ENCODE data around the gene IFT80.

The IFT80 gene

DNA sequence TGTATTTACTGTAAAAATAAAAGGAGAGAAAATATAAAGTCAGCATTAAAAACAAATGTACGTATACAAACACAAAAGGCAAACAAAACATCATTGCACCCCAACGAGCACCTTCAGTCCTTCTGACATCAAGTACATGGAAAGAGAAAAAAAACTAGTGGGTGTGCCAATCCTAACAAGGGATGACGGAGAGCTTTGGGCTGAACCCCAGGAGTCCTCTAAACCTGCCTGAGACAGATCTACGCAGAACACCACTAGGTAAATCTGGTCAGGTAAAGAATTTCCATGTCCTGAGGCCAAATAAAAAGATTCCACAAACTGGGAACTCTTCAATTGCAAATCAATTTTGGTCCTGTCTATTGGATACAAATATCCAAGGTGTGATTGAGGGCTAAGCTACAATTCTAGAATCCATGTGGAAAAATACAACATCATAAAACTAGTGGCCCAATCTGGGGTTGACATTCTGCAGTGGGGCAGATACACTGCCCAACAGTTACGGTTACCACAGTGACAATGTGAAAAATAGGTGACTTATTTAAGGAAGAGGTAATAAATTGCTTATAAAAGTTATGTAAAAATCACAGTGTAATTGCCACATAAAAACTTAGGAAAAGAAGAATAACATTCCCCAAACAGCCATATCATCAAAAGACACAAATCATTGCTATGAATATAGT is 14.2 kb downstream of the IFT80 start:
- H3K4me1 ChIP-seq (ENCODE audit: control insufficient read depth in 2 of 2, insufficient read depth in 2 of 2, low read length in 2 of 2), result no peaks in the 10 kb centered on the region
- H3K9me3 ChIP-seq (ENCODE audit: control insufficient read depth in 2 of 2, low read length in 2 of 2), result no peaks in the 10 kb centered on the region
- no peaks in the 10 kb centered on the region for H3K27me3 ChIP-seq (ENCODE audit: control insufficient read depth in 2 of 2, insufficient read depth in 2 of 2, low read length in 2 of 2)
- H3K36me3 ChIP-seq (ENCODE audit: control insufficient read depth in 2 of 2, insufficient read depth in 2 of 2, low read length in 2 of 2), result peaks cover 0 to 2% of the 10 kb centered on the region in 2 donors
- H3K27ac ChIP-seq (ENCODE audit: low read depth in 2 of 2, low read length in 2 of 2), result no peak overlapping the region
- no peak overlapping the region for H3K4me3 ChIP-seq (ENCODE audit: low read length in 2 of 2)
- no peak overlapping the region for H3K9ac ChIP-seq (ENCODE audit: low read depth in 1 of 2, low read length in 2 of 2)

DNA sequence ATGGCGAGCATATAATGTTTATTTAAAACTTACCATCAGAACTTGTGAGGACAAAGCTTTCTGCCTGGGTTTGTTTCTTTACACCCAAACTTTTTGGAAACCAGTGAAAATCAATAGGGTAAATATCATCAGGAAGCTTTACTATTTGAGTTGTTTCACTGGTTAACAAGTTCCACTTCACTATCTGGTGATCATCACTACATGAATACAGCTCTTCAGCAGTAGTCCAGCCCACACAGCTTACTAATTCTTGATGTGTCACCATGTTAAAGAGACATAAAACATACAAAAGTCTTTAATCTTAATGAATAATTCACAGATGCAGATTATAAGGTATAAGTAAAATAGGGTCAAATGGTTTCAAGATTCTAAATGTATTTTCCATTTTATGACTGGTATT is 17.6 kb downstream of the IFT80 start:
- Histone ChIP-seq H3K36me3 (ENCODE audit: control insufficient read depth in 2 of 2, insufficient read depth in 2 of 2, low read length in 2 of 2) (peaks cover 0 to 6% of the 10 kb centered on the region in 2 donors), H3K4me3 (ENCODE audit: low read length in 2 of 2) (no peak overlapping the region), H3K4me1 (ENCODE audit: control insufficient read depth in 2 of 2, insufficient read depth in 2 of 2, low read length in 2 of 2) (no peaks in the 10 kb centered on the region), H3K9me3 (ENCODE audit: control insufficient read depth in 2 of 2, low read length in 2 of 2) (no peaks in the 10 kb centered on the region), H3K27ac (ENCODE audit: low read depth in 2 of 2, low read length in 2 of 2) (no peak overlapping the region), H3K9ac (ENCODE audit: low read depth in 1 of 2, low read length in 2 of 2) (no peak overlapping the region), H3K27me3 (ENCODE audit: control insufficient read depth in 2 of 2, insufficient read depth in 2 of 2, low read length in 2 of 2) (no peaks in the 10 kb centered on the region)

DNA sequence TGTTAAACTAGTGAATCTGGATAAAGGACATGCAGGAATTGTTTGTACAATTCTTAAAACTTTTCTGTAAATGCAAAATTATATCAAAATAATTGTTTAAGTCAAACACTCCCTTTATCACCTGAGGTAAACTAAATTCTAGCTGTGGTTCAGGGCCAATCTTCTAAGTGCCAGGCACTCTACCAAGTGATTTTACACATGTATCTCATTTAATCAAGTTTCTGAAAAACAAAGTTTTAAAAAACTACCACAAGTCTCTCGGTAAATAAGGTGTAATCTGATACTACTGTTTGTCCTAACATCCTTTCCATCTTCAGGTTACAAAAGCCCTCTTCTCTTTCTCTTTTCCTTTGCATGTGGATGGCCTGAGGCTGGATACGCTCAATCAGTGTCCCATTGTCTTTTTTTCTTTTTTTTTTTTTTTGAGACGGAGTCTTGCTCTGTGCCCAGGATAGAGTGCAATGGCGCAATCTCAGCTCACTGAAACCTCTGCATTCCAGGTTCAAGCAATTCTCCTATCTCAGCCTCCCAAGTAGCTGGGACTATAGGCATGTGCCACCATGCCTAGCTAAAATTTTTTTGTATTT is 19.3 kb downstream of the IFT80 start:
- Histone ChIP-seq H3K4me3 (ENCODE audit: low read length in 2 of 2) (no peak overlapping the region), H3K36me3 (ENCODE audit: control insufficient read depth in 2 of 2, insufficient read depth in 2 of 2, low read length in 2 of 2) (peaks cover 0 to 6% of the 10 kb centered on the region in 2 donors), H3K9ac (ENCODE audit: low read depth in 1 of 2, low read length in 2 of 2) (no peak overlapping the region), H3K27me3 (ENCODE audit: control insufficient read depth in 2 of 2, insufficient read depth in 2 of 2, low read length in 2 of 2) (no peaks in the 10 kb centered on the region), H3K9me3 (ENCODE audit: control insufficient read depth in 2 of 2, low read length in 2 of 2) (no peaks in the 10 kb centered on the region), H3K4me1 (ENCODE audit: control insufficient read depth in 2 of 2, insufficient read depth in 2 of 2, low read length in 2 of 2) (no peaks in the 10 kb centered on the region), H3K27ac (ENCODE audit: low read depth in 2 of 2, low read length in 2 of 2) (no peak overlapping the region)

DNA sequence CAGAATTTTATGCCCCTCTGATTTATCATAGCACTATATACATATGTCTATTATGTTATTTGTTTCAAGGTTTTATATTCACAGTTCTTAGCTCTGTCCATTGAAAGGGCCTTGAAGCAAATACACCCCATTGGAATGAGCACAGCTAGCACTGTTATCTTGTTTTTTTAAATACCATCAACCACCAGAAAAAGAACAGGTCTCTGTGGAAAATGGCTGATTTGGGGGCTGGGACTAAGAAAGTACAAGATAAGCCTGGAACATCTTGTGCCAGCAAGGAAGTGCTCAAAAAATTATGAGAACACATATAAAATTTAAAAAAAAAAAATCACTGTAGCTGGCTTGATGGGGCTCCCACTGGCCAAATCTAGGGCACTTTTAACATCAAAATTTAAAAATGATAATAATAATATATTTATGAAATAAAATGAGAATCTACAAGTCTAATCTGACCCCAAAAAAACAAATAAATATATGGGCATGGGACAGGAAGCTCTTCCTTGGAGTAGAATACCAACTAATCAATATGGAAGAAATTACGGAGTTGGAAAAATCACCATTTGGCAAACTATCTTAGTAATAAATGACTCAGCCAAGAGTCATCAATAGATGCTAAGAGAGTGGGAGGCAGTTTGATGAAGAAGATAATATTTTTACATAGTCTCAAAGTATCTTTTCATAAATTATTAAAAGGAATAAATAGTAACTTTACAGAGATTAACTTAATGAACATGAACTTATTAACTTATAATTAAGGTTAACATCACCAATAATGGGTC is 20.5 kb downstream of the IFT80 start:
- Histone ChIP-seq H3K9ac (ENCODE audit: low read depth in 1 of 2, low read length in 2 of 2) (no peak overlapping the region), H3K27ac (ENCODE audit: low read depth in 2 of 2, low read length in 2 of 2) (no peak overlapping the region), H3K27me3 (ENCODE audit: control insufficient read depth in 2 of 2, insufficient read depth in 2 of 2, low read length in 2 of 2) (no peaks in the 10 kb centered on the region), H3K9me3 (ENCODE audit: control insufficient read depth in 2 of 2, low read length in 2 of 2) (no peaks in the 10 kb centered on the region), H3K36me3 (ENCODE audit: control insufficient read depth in 2 of 2, insufficient read depth in 2 of 2, low read length in 2 of 2) (peaks cover 0 to 6% of the 10 kb centered on the region in 2 donors), H3K4me3 (ENCODE audit: low read length in 2 of 2) (no peak overlapping the region), H3K4me1 (ENCODE audit: control insufficient read depth in 2 of 2, insufficient read depth in 2 of 2, low read length in 2 of 2) (no peaks in the 10 kb centered on the region)

DNA sequence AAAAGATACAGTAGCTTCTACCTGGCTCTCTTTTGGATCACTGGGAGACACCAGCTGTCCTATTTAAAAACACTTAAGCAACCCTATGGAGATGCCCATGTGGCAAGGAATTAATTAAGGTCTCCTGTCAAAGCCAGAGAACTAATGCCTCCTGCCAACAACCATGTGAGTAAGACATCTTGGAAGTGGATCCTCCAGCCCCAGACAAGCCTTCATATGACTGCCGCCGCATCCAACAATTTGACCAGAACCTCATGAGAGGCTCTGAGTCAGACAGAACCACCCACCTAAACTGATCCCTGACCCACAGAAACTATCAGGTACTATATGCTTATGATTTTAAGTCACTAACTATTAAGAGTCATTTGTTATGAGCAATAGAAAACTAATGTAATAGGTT is 22.3 kb downstream of the IFT80 start:
- no peaks in the 10 kb centered on the region for H3K27me3 ChIP-seq (ENCODE audit: control insufficient read depth in 2 of 2, insufficient read depth in 2 of 2, low read length in 2 of 2)
- no peaks in the 10 kb centered on the region for H3K4me1 ChIP-seq (ENCODE audit: control insufficient read depth in 2 of 2, insufficient read depth in 2 of 2, low read length in 2 of 2)
- H3K9me3 ChIP-seq (ENCODE audit: control insufficient read depth in 2 of 2, low read length in 2 of 2), result no peaks in the 10 kb centered on the region
- H3K36me3 ChIP-seq (ENCODE audit: control insufficient read depth in 2 of 2, insufficient read depth in 2 of 2, low read length in 2 of 2), result peaks cover 0 to 6% of the 10 kb centered on the region in 2 donors
- H3K27ac ChIP-seq (ENCODE audit: low read depth in 2 of 2, low read length in 2 of 2), result no peak overlapping the region
- no peak overlapping the region for H3K4me3 ChIP-seq (ENCODE audit: low read length in 2 of 2)
- H3K9ac ChIP-seq (ENCODE audit: low read depth in 1 of 2, low read length in 2 of 2), result no peak overlapping the region

DNA sequence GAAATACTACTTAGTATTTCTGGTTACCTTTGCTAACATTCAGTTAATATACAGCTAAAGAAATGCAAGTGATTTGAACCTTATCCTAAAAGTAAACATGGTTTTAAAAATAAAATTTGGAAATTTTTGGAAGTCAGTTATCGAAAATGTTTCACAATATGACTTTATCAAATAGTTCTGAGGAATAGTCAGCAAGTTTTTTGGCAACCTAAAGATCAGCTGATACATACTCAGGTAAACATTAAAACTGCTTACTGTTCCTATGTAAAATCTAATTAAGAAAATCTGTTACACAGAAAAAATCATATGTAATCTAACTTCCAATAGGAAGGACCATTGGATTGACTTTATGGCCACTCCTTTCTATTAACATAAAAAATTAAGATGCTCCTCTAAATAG is 24.1 kb downstream of the IFT80 start:
- Histone ChIP-seq H3K4me1 (ENCODE audit: control insufficient read depth in 2 of 2, insufficient read depth in 2 of 2, low read length in 2 of 2) (no peaks in the 10 kb centered on the region), H3K9me3 (ENCODE audit: control insufficient read depth in 2 of 2, low read length in 2 of 2) (no peaks in the 10 kb centered on the region), H3K27ac (ENCODE audit: low read depth in 2 of 2, low read length in 2 of 2) (no peak overlapping the region), H3K27me3 (ENCODE audit: control insufficient read depth in 2 of 2, insufficient read depth in 2 of 2, low read length in 2 of 2) (no peaks in the 10 kb centered on the region), H3K4me3 (ENCODE audit: low read length in 2 of 2) (no peak overlapping the region), H3K36me3 (ENCODE audit: control insufficient read depth in 2 of 2, insufficient read depth in 2 of 2, low read length in 2 of 2) (peaks cover 0 to 3% of the 10 kb centered on the region in 2 donors), H3K9ac (ENCODE audit: low read depth in 1 of 2, low read length in 2 of 2) (no peak overlapping the region)

DNA sequence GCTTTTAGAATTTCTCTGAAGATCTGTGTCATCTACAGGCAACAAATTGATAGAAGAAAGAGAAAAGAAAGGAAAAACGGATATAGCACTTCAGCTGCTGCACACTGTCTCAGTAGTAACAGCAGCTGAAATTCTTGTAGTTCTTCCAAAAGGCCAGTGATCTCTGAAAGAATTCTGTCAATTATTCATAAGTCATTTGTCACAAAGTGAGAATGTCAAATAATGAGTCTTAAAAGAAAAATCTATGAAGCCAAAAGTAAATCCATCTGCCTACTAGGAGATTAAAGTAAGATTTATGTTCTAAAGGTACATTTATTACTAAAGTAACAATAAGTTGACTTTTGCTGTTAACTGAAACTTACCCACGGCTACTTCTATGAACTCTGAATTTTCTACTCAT is 24.6 kb downstream of the IFT80 start:
- H3K27me3 ChIP-seq (ENCODE audit: control insufficient read depth in 2 of 2, insufficient read depth in 2 of 2, low read length in 2 of 2), result no peaks in the 10 kb centered on the region
- no peaks in the 10 kb centered on the region for H3K9me3 ChIP-seq (ENCODE audit: control insufficient read depth in 2 of 2, low read length in 2 of 2)
- H3K9ac ChIP-seq (ENCODE audit: low read depth in 1 of 2, low read length in 2 of 2), result no peak overlapping the region
- no peak overlapping the region for H3K4me3 ChIP-seq (ENCODE audit: low read length in 2 of 2)
- no peak overlapping the region for H3K27ac ChIP-seq (ENCODE audit: low read depth in 2 of 2, low read length in 2 of 2)
- peaks cover 0 to 3% of the 10 kb centered on the region in 2 donors for H3K36me3 ChIP-seq (ENCODE audit: control insufficient read depth in 2 of 2, insufficient read depth in 2 of 2, low read length in 2 of 2)
- no peaks in the 10 kb centered on the region for H3K4me1 ChIP-seq (ENCODE audit: control insufficient read depth in 2 of 2, insufficient read depth in 2 of 2, low read length in 2 of 2)

DNA sequence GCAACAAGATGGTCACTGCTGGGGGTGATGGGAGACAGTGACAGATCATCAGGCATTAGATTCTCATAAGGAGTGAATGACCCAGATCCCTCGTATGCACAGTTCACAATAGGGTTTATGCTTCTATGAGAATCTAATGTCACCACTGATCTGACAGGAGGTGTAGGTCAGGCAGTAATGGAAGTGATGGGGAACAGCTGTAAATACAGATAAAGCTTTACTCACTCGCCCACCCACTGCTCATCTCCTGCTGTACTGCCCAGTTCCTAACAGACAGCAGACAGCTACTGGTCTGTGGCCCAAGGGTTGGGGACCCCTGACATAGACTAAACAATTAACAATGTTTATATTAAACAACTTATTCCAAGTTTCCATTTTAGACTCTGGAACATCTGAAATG is 25.4 kb downstream of the IFT80 start:
- Histone ChIP-seq H3K4me3 (ENCODE audit: low read length in 2 of 2) (no peak overlapping the region), H3K36me3 (ENCODE audit: control insufficient read depth in 2 of 2, insufficient read depth in 2 of 2, low read length in 2 of 2) (peaks cover 0 to 3% of the 10 kb centered on the region in 2 donors), H3K9me3 (ENCODE audit: control insufficient read depth in 2 of 2, low read length in 2 of 2) (no peaks in the 10 kb centered on the region), H3K27me3 (ENCODE audit: control insufficient read depth in 2 of 2, insufficient read depth in 2 of 2, low read length in 2 of 2) (no peaks in the 10 kb centered on the region), H3K4me1 (ENCODE audit: control insufficient read depth in 2 of 2, insufficient read depth in 2 of 2, low read length in 2 of 2) (no peaks in the 10 kb centered on the region), H3K27ac (ENCODE audit: low read depth in 2 of 2, low read length in 2 of 2) (no peak overlapping the region), H3K9ac (ENCODE audit: low read depth in 1 of 2, low read length in 2 of 2) (no peak overlapping the region)

DNA sequence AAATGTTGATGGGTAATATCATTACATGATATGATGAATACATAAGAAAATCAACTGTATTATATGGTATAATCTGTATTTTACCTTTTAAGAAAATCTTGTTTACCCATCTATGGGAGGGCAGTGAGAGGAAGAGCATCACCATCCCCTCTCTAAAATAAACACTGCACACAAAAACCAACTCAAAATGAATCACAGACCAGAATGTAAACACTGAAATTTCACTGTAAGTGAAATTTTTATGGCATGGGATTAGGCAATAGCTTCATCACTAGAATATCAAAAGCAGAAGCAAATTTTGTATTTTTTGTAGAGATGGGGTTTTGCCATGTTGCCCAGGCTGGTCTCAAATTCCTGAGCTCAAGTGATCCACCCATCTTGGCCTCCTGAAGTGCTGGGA is 26.2 kb downstream of the IFT80 start:
- H3K27ac ChIP-seq (ENCODE audit: low read depth in 2 of 2, low read length in 2 of 2), result no peak overlapping the region
- H3K9ac ChIP-seq (ENCODE audit: low read depth in 1 of 2, low read length in 2 of 2), result no peak overlapping the region
- peaks cover 0 to 3% of the 10 kb centered on the region in 2 donors for H3K36me3 ChIP-seq (ENCODE audit: control insufficient read depth in 2 of 2, insufficient read depth in 2 of 2, low read length in 2 of 2)
- no peaks in the 10 kb centered on the region for H3K9me3 ChIP-seq (ENCODE audit: control insufficient read depth in 2 of 2, low read length in 2 of 2)
- no peaks in the 10 kb centered on the region for H3K4me1 ChIP-seq (ENCODE audit: control insufficient read depth in 2 of 2, insufficient read depth in 2 of 2, low read length in 2 of 2)
- H3K27me3 ChIP-seq (ENCODE audit: control insufficient read depth in 2 of 2, insufficient read depth in 2 of 2, low read length in 2 of 2), result no peaks in the 10 kb centered on the region
- H3K4me3 ChIP-seq (ENCODE audit: low read length in 2 of 2), result no peak overlapping the region

Measured in mucosa of rectum (tissue), 2 donors.